Bone marrow (tissue), 2 donors: ENCODE data around the gene PAX4.
A peak's percentile ranks its signal among the peaks of the same experiment; 100 is the strongest.

ENCODE experiments used
- DNase-seq, 2 donors: peaks; one replicate each; lab custom pipeline; 2025; lab: John Stamatoyannopoulos, UW

The PAX4 gene, protein sequence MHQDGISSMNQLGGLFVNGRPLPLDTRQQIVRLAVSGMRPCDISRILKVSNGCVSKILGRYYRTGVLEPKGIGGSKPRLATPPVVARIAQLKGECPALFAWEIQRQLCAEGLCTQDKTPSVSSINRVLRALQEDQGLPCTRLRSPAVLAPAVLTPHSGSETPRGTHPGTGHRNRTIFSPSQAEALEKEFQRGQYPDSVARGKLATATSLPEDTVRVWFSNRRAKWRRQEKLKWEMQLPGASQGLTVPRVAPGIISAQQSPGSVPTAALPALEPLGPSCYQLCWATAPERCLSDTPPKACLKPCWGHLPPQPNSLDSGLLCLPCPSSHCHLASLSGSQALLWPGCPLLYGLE

GRCh38 chr7:127618042-127618441 is at the start of gene PAX4:
PAX4 (minus strand) TSS chr7:127618142; CDS start chr7:127615928, 2,214 bp downstream.
- DNase-seq: no peak

- no peak for DNase-seq
Measured at GRCh38 chr7:127667017-127667670, 49.2 kb upstream of the PAX4 start.

DNA sequence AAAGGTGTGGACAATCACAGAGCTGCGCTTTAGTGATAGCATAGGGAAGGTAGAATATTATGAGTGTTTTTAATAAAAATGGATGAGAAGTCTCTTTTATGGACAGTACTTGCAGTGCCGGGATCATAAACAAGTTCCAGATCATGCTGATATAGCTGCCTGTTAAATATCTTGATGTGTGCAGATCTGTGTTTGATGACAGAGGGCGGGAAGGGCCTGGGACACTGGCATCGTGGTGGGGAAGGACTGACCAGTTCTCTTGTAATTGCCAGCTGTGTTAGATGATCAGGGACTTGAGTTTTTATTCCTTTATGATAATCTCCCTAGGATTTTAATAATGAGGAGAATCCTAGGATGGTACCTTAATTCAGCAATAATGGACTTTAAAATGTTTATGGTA is 48.7 kb upstream of the PAX4 start:
- DNase-seq: no peak

DNA sequence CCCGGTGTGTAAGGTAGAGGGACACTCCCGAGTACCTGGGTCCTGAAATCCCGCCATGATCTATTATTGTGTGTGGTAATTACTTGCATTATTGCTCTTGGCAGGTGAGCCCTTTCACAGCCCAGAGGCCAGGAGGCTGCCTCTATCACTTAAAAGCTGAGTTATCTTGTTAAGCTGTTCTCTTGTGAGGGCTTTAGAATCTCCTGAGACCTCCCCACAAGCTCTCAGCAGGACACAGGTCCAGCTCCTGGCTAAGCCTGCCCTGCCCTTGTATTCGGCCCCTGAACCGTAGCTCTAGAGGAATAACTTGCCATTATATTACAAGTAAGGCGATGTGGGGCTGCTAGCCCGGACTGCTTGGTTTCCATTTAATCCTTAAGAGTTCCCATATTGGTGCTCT is 48.0 kb upstream of the PAX4 start:
- no peak for DNase-seq

DNA sequence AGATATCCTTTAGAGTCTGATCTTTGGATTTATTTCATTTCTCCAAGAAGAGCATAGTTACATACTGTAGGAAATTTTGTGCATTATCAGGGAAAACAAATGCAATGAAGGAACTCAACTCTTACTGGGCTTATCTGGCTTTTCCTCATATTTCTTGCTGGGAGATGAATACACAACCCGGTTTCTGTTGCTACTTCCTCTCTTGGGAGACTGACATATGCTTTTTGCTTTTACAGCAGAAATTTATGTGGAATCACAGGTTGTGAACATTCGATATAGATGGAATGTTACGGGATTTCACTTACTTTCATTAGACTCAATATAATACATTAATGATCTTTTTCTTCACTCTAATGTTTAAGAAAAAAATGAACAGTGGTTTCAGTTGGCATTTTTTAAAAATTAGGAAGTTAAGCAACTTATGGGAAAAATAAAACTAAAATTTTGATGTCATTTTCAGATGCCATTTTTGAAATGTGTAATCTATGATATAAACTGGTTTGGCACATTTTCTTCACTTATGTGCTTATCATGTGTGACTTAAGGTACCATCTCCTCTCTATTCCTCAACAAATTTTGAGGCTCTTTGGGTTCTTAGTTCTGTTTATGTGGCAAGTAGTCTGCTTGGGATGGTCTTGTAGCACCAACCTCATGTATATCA is 41.2 kb upstream of the PAX4 start:
- DNase-seq: no peak

DNA sequence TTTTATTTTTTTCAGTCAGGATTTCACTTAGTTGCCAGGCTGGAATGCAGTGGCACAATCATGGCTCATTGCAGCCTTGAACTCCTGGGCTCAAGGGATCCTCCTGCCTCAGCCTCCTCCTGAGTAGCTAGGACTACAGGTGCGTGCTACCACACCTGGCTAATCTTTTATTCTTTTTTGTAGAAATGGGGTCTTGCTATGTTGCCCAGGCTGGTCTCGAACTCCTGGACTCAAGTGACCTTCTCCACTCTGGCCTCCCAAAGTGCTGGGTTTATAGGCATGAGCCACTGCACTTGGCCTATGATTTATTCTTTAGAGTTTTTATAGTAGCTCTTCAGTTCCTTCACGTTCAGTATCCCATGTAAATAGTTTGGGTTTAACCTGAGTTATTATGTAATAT is 39.6 kb upstream of the PAX4 start:
- DNase-seq: no peak

GRCh38 chr7:127655720-127656119 is 37.8 kb upstream of the PAX4 start:
- no peak for DNase-seq

DNA sequence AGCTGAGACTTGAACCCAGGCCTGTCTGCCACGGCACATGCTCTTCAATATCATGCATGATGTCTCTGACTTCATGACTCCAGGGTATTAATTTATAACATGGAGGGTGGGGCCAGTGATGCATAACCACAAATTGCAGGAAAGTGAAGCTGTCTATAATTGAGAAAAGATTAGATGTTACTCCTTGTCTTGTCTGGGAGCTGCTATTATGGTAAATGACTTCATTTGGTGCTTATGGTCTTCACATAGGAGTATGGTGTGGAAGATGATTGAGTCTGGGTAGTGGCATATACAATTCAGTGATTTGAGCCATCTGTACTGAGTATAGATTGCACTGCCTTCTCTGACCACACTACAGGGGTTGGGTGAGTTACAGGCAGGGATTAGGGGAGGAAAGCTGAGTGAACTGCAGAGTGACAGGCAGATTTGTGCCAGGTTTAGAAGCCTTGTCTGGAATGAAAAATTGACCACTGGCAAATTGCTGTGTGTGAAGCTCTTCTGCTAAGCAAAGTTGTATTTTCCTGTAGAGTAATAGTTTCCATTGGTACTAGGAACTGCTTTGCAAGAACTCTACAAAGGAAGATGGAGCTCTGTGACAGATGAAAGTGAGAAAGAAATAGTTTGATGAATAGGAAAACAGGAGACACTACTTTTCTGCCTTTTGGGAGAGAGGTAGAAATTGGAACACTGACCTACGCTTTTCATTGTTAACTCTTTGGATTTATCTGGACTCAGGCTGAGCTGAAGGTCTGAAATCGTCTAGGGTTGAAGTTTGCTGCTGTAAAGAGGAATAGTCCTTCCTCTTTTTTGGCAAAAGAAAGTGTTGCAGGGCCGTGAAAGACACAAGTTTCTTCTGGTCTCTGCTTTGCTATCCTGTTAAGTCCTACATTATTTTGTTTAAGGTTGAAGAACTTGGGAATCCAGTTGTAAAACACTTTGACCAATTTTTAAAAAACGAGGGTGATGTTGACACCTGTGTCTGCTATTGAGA is 36.8 kb upstream of the PAX4 start:
- no peak for DNase-seq

DNA sequence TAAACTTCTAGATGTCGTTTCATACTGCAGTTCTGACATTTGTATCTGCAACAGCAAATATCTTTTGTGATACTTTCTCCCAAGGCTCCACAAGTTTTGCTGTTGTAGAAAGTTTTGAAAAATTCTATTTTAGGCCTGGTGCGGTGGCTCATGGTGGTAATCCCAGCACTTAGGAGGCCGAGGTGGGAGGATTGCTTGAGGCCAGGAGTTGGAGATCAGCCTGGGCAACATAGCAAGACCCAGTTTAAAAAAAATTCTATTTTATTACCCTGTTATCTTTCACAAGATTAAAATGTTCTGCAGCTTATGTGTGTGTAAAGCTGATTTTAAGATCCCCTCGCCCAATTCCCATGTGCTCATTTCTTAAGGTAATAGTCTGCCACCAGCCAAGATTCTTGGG is 35.5 kb upstream of the PAX4 start:
- DNase-seq: no peak

GRCh38 chr7:127652333-127653248 is 34.6 kb upstream of the PAX4 start:
- no peak for DNase-seq

DNA sequence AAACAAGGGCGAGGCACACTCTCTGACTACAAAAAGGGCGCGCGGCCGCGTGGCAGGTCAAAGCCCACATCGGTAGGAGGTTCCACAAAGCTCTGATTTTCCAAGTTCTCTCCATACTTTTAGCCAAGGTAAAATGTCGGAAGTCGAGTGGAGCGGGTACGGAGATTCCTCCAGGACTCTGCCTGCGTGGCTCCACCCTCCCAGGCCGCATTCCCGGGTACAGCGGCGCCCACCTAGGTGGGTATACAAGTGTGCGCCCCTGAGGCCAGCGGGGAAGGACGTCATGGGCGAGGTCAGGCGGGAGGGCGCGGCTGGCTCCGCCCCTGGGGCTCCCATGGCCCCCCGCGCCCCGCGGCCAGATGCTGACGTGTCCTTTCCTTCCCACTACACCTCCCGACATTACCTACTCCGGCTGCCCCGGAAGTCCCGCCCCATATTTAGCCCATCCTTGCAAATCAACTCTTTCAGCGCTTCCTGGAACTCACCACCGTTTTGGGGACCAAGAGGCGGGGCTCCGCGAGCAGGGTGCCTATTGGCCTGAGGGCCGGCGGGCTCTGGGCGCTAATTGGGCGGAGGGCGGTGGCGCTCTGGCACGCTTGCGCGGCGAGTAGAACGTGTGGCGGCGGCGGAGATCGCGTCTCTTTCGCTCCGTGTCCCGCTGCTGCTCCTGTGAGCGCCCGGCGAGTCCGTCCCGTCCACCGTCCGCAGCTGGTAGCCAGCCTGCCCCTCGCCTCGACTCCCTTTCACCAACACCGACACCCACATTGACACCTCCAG is 33.8 kb upstream of the PAX4 start, which contains the start of gene SND1:
TSS of gene SND1 (plus strand) at position 639 of the 777 bp plus-strand sequence. CDS start 180 bp downstream, outside the sequence.
- peak; percentile 83 to 99 for DNase-seq

- DNase-seq: no peak
Measured at GRCh38 chr7:127650847-127651555, 33.1 kb upstream of the PAX4 start.

DNA sequence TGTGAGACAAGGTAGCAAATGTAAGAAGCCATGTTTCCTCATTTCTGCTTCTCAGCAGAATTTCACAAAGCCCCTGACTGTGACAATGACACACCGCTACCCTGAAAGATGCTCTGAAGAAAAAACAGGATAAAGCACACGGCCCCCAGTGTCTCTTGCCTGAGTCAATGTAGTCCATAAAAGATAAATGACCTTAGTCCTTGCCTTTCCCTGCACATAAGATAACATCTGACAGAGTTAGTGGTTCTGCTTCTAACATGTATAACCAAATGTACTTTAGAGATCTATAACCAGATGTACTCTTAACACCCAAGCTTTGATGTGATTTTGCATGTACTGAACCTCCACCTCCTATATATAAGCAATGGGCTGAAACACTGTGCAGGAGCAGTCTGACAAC is 31.0 kb upstream of the PAX4 start:
- no peak for DNase-seq

- DNase-seq: no peak
Measured at GRCh38 chr7:127647636-127648035, 29.7 kb upstream of the PAX4 start.

- DNase-seq: no peak
Measured at GRCh38 chr7:127644484-127644883, 26.5 kb upstream of the PAX4 start.

DNA sequence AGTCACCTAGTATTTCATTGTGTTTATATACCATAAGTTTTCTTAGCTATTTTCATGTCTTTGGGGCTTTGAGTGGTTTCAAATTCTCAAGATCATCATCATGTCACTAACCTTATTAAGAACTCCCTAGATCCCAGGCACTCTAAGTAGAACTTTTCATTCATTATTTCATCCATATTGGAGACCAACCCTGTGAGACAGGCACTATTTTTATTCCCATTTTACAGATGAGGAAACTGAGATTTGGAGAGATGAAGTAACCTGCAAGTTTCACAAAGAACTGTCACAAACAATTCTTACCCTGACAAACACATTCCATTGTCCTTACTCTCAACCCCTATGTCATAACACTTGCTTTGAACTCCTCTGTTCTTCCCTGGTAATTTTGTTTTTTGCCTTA is 20.3 kb upstream of the PAX4 start:
- no peak for DNase-seq

- DNase-seq: no peak
Measured at GRCh38 chr7:127635659-127636285, 17.8 kb upstream of the PAX4 start.

- DNase-seq: no peak
Measured at GRCh38 chr7:127632276-127632910, 14.5 kb upstream of the PAX4 start.
